Measurements from ENCODE around the gene SNAPIN. TPM values are rescaled to one million over a fixed set of nuclear protein-coding genes. Genes with fewer than 3 reads are reported as not detected.
"Not testable (repeated sequence)": the region's sequence is repeated elsewhere in the genome, so short reads cannot be mapped to it uniquely, and the experiment has no call there.

SNAPIN gene
- total RNA-seq, 1 experiment from 2014 or later = 46.8 TPM

GRCh38 chr1:153670859-153671627, 12.5 kb downstream of the SNAPIN start, which contains the start of gene ILF2:
TSS of gene ILF2 (minus strand) at chr1:153670993. CDS start at chr1:153670922, 71 bp downstream.
- DNase-seq (ENCODE audit: low read depth, low spot score) (peak; percentile 100), ATAC-seq (peak; percentile 94)
- H3K27ac ChIP-seq (ENCODE audit: low read length) = peak within 1 kb of the TSS; percentile 94
- no peaks in the 10 kb centered on the region for H3K27me3 ChIP-seq (ENCODE audit: control insufficient read depth, insufficient read depth, low read length)
- no peaks in the 10 kb centered on the region for H3K9me3 ChIP-seq (ENCODE audit: control insufficient read depth, insufficient read depth, low read depth, low read length)
- TF ChIP-seq, protein P1, sequence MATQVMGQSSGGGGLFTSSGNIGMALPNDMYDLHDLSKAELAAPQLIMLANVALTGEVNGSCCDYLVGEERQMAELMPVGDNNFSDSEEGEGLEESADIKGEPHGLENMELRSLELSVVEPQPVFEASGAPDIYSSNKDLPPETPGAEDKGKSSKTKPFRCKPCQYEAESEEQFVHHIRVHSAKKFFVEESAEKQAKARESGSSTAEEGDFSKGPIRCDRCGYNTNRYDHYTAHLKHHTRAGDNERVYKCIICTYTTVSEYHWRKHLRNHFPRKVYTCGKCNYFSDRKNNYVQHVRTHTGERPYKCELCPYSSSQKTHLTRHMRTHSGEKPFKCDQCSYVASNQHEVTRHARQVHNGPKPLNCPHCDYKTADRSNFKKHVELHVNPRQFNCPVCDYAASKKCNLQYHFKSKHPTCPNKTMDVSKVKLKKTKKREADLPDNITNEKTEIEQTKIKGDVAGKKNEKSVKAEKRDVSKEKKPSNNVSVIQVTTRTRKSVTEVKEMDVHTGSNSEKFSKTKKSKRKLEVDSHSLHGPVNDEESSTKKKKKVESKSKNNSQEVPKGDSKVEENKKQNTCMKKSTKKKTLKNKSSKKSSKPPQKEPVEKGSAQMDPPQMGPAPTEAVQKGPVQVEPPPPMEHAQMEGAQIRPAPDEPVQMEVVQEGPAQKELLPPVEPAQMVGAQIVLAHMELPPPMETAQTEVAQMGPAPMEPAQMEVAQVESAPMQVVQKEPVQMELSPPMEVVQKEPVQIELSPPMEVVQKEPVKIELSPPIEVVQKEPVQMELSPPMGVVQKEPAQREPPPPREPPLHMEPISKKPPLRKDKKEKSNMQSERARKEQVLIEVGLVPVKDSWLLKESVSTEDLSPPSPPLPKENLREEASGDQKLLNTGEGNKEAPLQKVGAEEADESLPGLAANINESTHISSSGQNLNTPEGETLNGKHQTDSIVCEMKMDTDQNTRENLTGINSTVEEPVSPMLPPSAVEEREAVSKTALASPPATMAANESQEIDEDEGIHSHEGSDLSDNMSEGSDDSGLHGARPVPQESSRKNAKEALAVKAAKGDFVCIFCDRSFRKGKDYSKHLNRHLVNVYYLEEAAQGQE (IDR thresholded peaks at IDR 0.05; ENCODE audit: insufficient read depth in 1 of 2, low read depth in 2 of 2, low read length in 1 of 2) = no peak
- TF ChIP-seq TCF7L2 (IDR thresholded peaks at IDR 0.05; ENCODE audit: low read depth, low read length) (peak; percentile 66), CTCF (IDR thresholded peaks at IDR 0.05) (peak; percentile 25; the same call in 1 of the 2 replicates), POLR2AphosphoS5 (IDR thresholded peaks at IDR 0.05; ENCODE audit: low read depth, low read length) (peak; percentile 93), SIN3A (IDR thresholded peaks at IDR 0.05; ENCODE audit: borderline replicate concordance, insufficient read depth, low read depth, low read length) (no peak)
- peak within 1 kb of the TSS; percentile 85 to 96 for H3K4me3 ChIP-seq (ENCODE audit: low read depth in 2 of 2, low read length in 2 of 2)
- ChIA-PET POLR2A (interaction anchor here (0.8 kb wide), 1 partner anchor 319 kb away, joined by 3 read pairs; no protein-coding TSS in a partner anchor), CTCF (interaction anchor here (0.6 to 1.5 kb wide), 2 partner anchors 99 to 150 kb away, joined by 3 to 14 read pairs; no protein-coding TSS in a partner anchor)
- intact Hi-C loops (cut with micrococcal nuclease; ENCODE audit: unreplicated experiment) (no loop called here), in situ Hi-C loops (cut with HindIII; ENCODE audit: low pct_unique_long_range_greater_than_20kb, low sequenced_read_pairs) (no loop called here)
- no TSS peak for BruUV-seq (replicated peaks)
- H3K36me3 ChIP-seq (ENCODE audit: control insufficient read depth, insufficient read depth, low read length) = peaks cover 17% of the 10 kb centered on the region
- H3K4me1 ChIP-seq (ENCODE audit: control insufficient read depth, insufficient read depth, low read length) = peaks cover 14% of the 10 kb centered on the region; the same call in 1 of the 2 replicates

- DNase-seq (ENCODE audit: low read depth, low spot score); intact Hi-C loops (cut with micrococcal nuclease; ENCODE audit: unreplicated experiment); BruUV-seq (replicated peaks); H3K9me3 ChIP-seq (ENCODE audit: control insufficient read depth, insufficient read depth, low read depth, low read length); in situ Hi-C loops (cut with HindIII; ENCODE audit: low pct_unique_long_range_greater_than_20kb, low sequenced_read_pairs); H3K27me3 ChIP-seq (ENCODE audit: control insufficient read depth, insufficient read depth, low read length): not testable (repeated sequence)
- Histone ChIP-seq H3K4me3 (ENCODE audit: low read depth in 2 of 2, low read length in 2 of 2) (peak overlapping the region; percentile 85 to 96), H3K27ac (ENCODE audit: low read length) (peak overlapping the region; percentile 78), H3K4me1 (ENCODE audit: control insufficient read depth, insufficient read depth, low read length) (peaks cover 14% of the 10 kb centered on the region; the same call in 1 of the 2 replicates), H3K36me3 (ENCODE audit: control insufficient read depth, insufficient read depth, low read length) (peaks cover 17% of the 10 kb centered on the region)
- POLR2A ChIA-PET = interaction anchor here (0.6 to 0.8 kb wide), 3 partner anchors 296 to 1616 kb away, joined by 3 read pairs; no protein-coding TSS in a partner anchor
- peak; percentile 33; the same call in 1 of the 2 replicates for TF ChIP-seq CTCF (IDR thresholded peaks at IDR 0.05)
- CTCF ChIA-PET = interaction anchor here (0.6 to 1.5 kb wide), 2 partner anchors 100 to 149 kb away, joined by 3 to 14 read pairs; no protein-coding TSS in a partner anchor
- peak; percentile 29 for ATAC-seq
Measured at GRCh38 chr1:153671628-153672353, 13.3 kb downstream of the SNAPIN start.

All from Panc1 (cell line).